Brain microvascular endothelial cell (primary cell): ENCODE data around the gene NDUFC2.
A peak's percentile ranks its signal among the peaks of the same experiment; 100 is the strongest.

Source experiments
- DNase-seq: peaks from one replicate; pipeline ENCODE4 v3.0.0-alpha.2; 2020
- H3K27ac ChIP-seq: fragments of 250-450 bp; sonication (Bioruptor Pico); 2 replicates; pipeline ENCODE4 v1.5.1; 2020; ENCODE audit warnings: mild to moderate bottlenecking, moderate library complexity
- H3K27me3 ChIP-seq: fragments of 250-450 bp; sonication (Bioruptor Pico); replicated peaks from 2 replicates; pipeline ENCODE4 v1.5.1; 2020; ENCODE audit warnings: mild to moderate bottlenecking
- H3K36me3 ChIP-seq: fragments of 250-450 bp; sonication (Bioruptor Pico); replicated peaks from 2 replicates; pipeline ENCODE4 v1.5.1; 2020; ENCODE audit warnings: mild to moderate bottlenecking
- H3K4me3 ChIP-seq: 2 replicates; pipeline ENCODE4 v1.5.1; 2011; ENCODE audit warnings: low read depth, mild to moderate bottlenecking, control low read depth, low read length, moderate library complexity
- CTCF ChIP-seq: IDR thresholded peaks from 2 replicates; pipeline ENCODE4 v1.5.1; 2011; ENCODE audit warnings: low read depth, mild to moderate bottlenecking, moderate library complexity, low read length, control low read depth, inconsistent platforms; ENCODE audit errors: missing control alignments
- in situ Hi-C: cut with HindIII; loops from 2 replicates; pipeline ENCODE4 v1.10.0; 2017; ENCODE audit warnings: low sequenced_read_pairs, low pct_ligation_motif_present

Gene NDUFC2

DNA sequence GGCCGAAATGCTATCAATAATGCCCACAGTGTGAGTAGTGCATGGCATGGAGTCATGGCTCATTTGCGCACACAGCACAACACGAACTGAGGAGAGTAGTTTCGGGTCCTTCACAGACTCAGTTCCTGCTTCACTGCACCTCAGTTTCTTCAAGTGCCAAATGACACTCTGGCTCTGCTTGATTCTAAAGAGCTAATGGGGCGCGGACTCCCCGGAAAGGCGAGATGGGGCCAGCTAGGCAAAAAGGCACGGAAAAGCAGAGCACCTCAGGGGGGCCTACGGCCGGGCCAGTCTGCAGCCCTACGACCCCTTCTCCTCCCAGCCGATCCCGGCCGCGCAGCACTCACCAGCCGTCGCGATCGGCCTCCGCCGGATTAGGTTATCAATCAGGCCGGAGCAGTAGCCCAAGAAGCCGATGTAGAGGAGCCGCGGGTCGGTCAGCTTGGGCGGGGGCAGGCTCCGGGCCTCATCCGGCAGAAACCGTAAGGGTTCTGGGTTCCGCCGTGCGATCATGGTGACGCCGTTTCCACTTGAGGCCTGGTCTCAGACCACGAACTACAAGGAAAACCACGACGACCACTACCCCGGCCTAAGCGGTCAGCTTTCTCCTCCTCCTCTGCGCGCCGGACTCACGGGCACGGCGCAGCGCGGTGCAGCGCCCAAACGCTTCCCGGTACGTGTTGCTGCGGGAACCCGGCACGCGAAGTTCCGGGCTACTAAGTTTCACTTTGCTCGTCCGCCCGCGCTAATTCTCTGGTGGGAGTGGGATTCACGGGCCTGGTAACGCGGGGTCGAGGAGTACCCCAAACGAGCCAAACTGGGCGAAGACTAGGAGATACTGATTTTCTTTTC lies at the start of gene NDUFC2:
NDUFC2 (minus strand) TSS at position 631 of the 852 bp plus-strand sequence; CDS start at position 513, 118 bp downstream.
- TF ChIP-seq CTCF, result no peak
- H3K27ac ChIP-seq, result peak within 1 kb of the TSS; percentile 81
- H3K36me3 ChIP-seq, result no peaks in the 10 kb centered on the region
- DNase-seq, result peak; percentile 72
- H3K27me3 ChIP-seq, result no peaks in the 10 kb centered on the region
- in situ Hi-C loops, result no loop called here
- peak within 1 kb of the TSS; percentile 75 for H3K4me3 ChIP-seq

DNA sequence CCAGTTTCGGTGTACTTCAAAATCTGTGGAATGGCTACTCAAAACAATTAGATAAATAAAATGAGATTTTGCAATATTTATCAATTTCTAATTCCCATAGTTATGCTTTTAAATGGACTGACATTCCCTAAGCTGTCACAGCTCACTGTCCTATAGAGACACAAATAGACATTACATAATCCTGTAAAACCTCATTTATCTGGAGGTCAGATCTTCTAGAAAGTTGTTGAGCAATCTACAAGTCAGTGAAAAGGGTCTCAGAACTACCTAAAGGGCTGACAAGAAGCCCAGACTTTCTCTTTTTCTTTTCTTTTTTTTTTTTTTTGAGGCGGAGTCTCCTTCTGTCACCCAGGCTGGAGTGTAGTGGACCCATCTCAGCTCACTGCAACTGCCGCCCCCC lies 47.7 kb upstream of the NDUFC2 start:
- Histone ChIP-seq H3K4me3 (no peak overlapping the region), H3K27ac (no peak overlapping the region), H3K36me3 (peaks cover 5% of the 10 kb centered on the region), H3K27me3 (no peaks in the 10 kb centered on the region)
- in situ Hi-C loops, result no loop called here
- no peak for DNase-seq
- TF ChIP-seq CTCF, result no peak

DNA sequence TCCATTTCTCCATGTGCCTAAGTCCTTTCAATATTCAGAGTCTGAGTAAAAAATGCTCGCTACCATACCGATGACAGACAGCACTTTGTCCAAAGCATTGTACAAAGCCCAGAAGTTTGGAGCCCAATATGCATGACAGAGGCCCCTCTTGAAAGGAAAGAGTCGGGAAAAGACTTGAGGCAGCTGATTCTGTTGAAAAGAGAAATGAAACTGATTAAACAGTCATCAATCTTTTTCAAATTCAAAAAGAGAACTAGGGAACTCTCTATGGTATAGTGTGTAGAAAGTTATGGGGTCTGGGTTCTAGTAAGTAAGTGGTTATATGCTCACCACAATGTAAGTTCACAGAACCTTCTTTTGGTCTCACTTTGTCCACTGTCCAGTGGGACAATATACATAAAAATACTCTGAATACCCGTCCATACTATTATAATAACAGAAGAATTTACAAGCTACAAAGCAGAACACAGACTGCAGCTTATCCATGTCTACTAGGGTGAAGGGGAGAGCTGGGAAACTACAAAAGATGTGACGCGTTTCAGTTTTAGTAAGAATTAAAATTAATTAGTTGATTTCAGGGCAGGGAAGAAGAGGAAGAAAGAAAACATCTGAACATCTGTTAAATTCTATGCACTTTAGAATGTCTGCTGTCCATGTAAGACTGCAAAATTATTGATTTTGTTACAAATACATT lies 33.1 kb upstream of the NDUFC2 start:
- no peak for DNase-seq
- Histone ChIP-seq H3K27ac (no peak overlapping the region), H3K4me3 (no peak overlapping the region), H3K36me3 (peaks cover 21% of the 10 kb centered on the region), H3K27me3 (no peaks in the 10 kb centered on the region)
- TF ChIP-seq CTCF, result no peak
- in situ Hi-C loops, result no loop called here

GRCh38 chr11:78111298-78111697 lies 31.6 kb upstream of the NDUFC2 start:
- H3K36me3 ChIP-seq, result peaks cover 21% of the 10 kb centered on the region
- no peak for TF ChIP-seq CTCF
- H3K27ac ChIP-seq, result no peak overlapping the region
- DNase-seq, result no peak
- in situ Hi-C loops, result no loop called here
- no peak overlapping the region for H3K4me3 ChIP-seq
- no peaks in the 10 kb centered on the region for H3K27me3 ChIP-seq

GRCh38 chr11:78110830-78111229 lies 31.2 kb upstream of the NDUFC2 start:
- H3K27ac ChIP-seq, result no peak overlapping the region
- H3K27me3 ChIP-seq, result no peaks in the 10 kb centered on the region
- no peak for DNase-seq
- no peak overlapping the region for H3K4me3 ChIP-seq
- TF ChIP-seq CTCF, result no peak
- in situ Hi-C loops, result no loop called here
- H3K36me3 ChIP-seq, result peaks cover 21% of the 10 kb centered on the region
